Glutamatergic neuron (in vitro differentiated cells): Measurements from ENCODE around the gene ACOT11. TPM values are rescaled to one million over a fixed set of nuclear protein-coding genes. Genes with fewer than 3 reads are reported as not detected.

Experiments
- DNase-seq: peaks from one replicate; pipeline ENCODE4 v3.0.0; 2022
- H3K27ac Mint-ChIP-seq: one replicate; pipeline ENCODE4 v1.8.0; 2020; ENCODE audit warnings: mild to moderate bottlenecking, mixed read lengths, inconsistent platforms; ENCODE audit not compliant: unreplicated experiment
- H3K27me3 Mint-ChIP-seq: one replicate; pipeline ENCODE4 v1.8.0; 2020; ENCODE audit warnings: mild to moderate bottlenecking, moderate library complexity, mixed read lengths, inconsistent platforms; ENCODE audit not compliant: unreplicated experiment
- H3K36me3 Mint-ChIP-seq: one replicate; pipeline ENCODE4 v1.8.0; 2020; ENCODE audit warnings: mild to moderate bottlenecking, mixed read lengths, inconsistent platforms; ENCODE audit not compliant: unreplicated experiment
- H3K4me1 Mint-ChIP-seq: one replicate; pipeline ENCODE4 v1.8.0; 2020; ENCODE audit warnings: mild to moderate bottlenecking, low read depth, mixed read lengths, inconsistent platforms; ENCODE audit not compliant: unreplicated experiment
- H3K4me3 Mint-ChIP-seq: one replicate; pipeline ENCODE4 v1.8.0; 2020; ENCODE audit warnings: mild to moderate bottlenecking, mixed read lengths, inconsistent platforms; ENCODE audit not compliant: unreplicated experiment
- H3K9me3 Mint-ChIP-seq: one replicate; pipeline ENCODE4 v1.8.0; 2020; ENCODE audit warnings: mild to moderate bottlenecking, moderate library complexity, mixed read lengths, inconsistent platforms; ENCODE audit not compliant: unreplicated experiment
- total RNA-seq: library from RNA; stranded (reverse); fragmentation: NEBNext Ultra II Directional; extraction: Animal tissue kit (Norgen Biotek cat#: 25700); gene quantifications from one replicate; pipeline ENCODE4 v1.2.1, GENCODE V29; 2021; ENCODE audit not compliant: unreplicated experiment
- TF ChIP-seq, protein P1 (sequence below): fragments of 200-600 bp; sonication (generic); IDR thresholded peaks from one replicate; pipeline ENCODE4 v1.5.0; 2021; ENCODE audit not compliant: partially characterized antibody, unreplicated experiment

ACOT11 gene
- total RNA-seq, 1 donor from 2014 or later, result 0.32 TPM

DNA sequence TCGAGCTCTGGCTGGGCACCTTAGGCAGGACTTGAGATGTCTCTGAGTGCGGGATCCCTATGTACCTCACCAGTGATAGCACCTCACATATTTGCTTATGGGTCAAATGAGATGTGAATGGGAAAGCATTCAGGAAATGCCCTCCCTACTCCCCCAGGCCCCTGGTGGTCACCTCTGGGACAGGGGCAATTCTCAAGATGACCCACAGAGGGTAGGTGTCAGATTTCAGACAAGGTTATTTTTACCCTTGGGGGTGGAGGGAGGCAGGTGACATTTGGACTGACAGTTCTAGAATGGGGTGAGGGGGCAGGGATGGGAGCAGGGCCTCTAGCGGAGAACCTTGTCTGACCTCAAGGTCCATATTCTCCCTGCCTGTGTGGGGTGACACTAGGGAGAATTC is 27.1 kb downstream of the ACOT11 start:
- no peak overlapping the region for H3K4me3 Mint-ChIP-seq
- TF ChIP-seq, protein P1, sequence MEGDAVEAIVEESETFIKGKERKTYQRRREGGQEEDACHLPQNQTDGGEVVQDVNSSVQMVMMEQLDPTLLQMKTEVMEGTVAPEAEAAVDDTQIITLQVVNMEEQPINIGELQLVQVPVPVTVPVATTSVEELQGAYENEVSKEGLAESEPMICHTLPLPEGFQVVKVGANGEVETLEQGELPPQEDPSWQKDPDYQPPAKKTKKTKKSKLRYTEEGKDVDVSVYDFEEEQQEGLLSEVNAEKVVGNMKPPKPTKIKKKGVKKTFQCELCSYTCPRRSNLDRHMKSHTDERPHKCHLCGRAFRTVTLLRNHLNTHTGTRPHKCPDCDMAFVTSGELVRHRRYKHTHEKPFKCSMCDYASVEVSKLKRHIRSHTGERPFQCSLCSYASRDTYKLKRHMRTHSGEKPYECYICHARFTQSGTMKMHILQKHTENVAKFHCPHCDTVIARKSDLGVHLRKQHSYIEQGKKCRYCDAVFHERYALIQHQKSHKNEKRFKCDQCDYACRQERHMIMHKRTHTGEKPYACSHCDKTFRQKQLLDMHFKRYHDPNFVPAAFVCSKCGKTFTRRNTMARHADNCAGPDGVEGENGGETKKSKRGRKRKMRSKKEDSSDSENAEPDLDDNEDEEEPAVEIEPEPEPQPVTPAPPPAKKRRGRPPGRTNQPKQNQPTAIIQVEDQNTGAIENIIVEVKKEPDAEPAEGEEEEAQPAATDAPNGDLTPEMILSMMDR, result no peak
- peaks cover 9% of the 10 kb centered on the region for H3K27me3 Mint-ChIP-seq
- H3K36me3 Mint-ChIP-seq, result no peaks in the 10 kb centered on the region
- H3K9me3 Mint-ChIP-seq, result peaks cover 1% of the 10 kb centered on the region
- H3K27ac Mint-ChIP-seq, result no peak overlapping the region
- H3K4me1 Mint-ChIP-seq, result peaks cover 24% of the 10 kb centered on the region
- DNase-seq, result no peak

- no peaks in the 10 kb centered on the region for H3K36me3 Mint-ChIP-seq
- TF ChIP-seq, protein P1, result no peak
- H3K27me3 Mint-ChIP-seq, result peaks cover 13% of the 10 kb centered on the region
- H3K9me3 Mint-ChIP-seq, result peaks cover 5% of the 10 kb centered on the region
- H3K4me3 Mint-ChIP-seq, result no peak overlapping the region
- no peak overlapping the region for H3K27ac Mint-ChIP-seq
- peaks cover 27% of the 10 kb centered on the region for H3K4me1 Mint-ChIP-seq
- no peak for DNase-seq
Observed at GRCh38 chr1:54575605-54576290, 27.7 kb downstream of the ACOT11 start.

DNA sequence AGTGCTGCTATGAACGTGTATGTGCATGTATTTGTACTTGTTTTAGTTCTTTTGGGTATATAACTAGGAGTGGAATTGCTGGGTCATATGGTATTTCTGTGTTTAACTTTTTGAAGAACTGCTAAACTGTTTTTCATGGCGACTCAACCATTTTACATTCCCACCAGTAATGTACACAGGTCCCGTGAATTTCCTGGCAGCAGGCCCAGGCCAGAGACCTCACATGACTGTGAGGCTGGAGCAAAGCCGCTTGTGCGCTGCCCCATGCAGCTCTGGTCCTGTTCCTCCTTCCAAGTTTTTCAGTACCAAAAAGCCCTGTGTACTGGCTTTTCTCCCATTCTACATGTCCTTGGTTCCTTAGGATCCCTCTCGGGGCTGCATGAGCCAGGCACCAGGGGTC is 29.6 kb downstream of the ACOT11 start:
- H3K4me1 Mint-ChIP-seq, result peaks cover 13% of the 10 kb centered on the region

GRCh38 chr1:54579337-54579781 is 31.3 kb downstream of the ACOT11 start:
- TF ChIP-seq, protein P1, result no peak
- no peak overlapping the region for H3K27ac Mint-ChIP-seq
- peaks cover 15% of the 10 kb centered on the region for H3K27me3 Mint-ChIP-seq
- no peak for DNase-seq
- peaks cover 24% of the 10 kb centered on the region for H3K4me1 Mint-ChIP-seq
- H3K36me3 Mint-ChIP-seq, result no peaks in the 10 kb centered on the region
- no peak overlapping the region for H3K4me3 Mint-ChIP-seq
- peaks cover 13% of the 10 kb centered on the region for H3K9me3 Mint-ChIP-seq

More for the DNA sequence above, 29.6 kb downstream of the ACOT11 start:
- no peak overlapping the region for H3K27ac Mint-ChIP-seq
- TF ChIP-seq, protein P1, result no peak
- no peak overlapping the region for H3K4me3 Mint-ChIP-seq
- peaks cover 13% of the 10 kb centered on the region for H3K27me3 Mint-ChIP-seq
- no peak for DNase-seq
- H3K36me3 Mint-ChIP-seq, result no peaks in the 10 kb centered on the region
- peaks cover 9% of the 10 kb centered on the region for H3K9me3 Mint-ChIP-seq

DNA sequence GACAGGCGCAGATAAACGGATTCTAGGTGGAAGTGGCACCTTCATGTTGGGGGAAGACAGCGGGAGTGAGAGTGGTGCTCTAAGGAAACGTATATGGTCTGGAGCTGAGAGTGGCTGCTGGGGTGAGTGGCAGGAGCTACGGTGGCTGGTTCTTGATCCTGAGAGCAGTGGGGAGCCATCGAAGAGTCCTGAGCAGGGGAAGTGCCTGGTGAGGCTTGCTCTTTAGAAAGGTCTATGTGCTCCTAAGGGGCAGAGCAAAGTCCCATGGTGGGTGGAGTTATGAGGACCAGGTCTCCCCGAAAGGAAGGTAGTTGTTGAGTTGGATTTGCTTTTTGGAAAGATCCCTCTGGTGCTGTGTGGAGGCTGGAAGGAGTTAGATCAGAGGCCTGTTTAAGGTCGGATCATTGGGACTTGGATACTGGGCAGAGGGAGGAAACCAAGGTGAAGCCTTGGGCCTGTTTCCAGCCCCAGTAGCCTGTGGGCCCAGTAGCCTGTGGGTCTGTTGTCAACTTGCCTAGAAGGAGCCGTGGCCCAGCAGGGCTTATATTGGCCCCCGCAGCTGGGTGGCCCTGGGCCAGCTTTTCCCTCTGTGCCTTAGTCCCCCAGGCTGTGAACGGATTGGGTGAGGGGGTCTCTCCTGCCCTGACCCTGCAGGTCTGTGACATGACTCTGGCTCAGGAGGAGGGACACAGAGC is 33.0 kb downstream of the ACOT11 start:
- no peak overlapping the region for H3K27ac Mint-ChIP-seq
- TF ChIP-seq, protein P1, result no peak
- DNase-seq, result no peak
- H3K4me1 Mint-ChIP-seq, result peaks cover 18% of the 10 kb centered on the region
- H3K4me3 Mint-ChIP-seq, result no peak overlapping the region
- H3K9me3 Mint-ChIP-seq, result peaks cover 12% of the 10 kb centered on the region
- no peaks in the 10 kb centered on the region for H3K36me3 Mint-ChIP-seq
- H3K27me3 Mint-ChIP-seq, result peaks cover 7% of the 10 kb centered on the region
